Measurements from ENCODE around the gene MAPK8IP2. TPM values are rescaled to one million over a fixed set of nuclear protein-coding genes. Genes with fewer than 3 reads are reported as not detected.

The MAPK8IP2 gene
- total RNA-seq, 1 donor from 2014 or later = not detected

GRCh38 chr22:50579752-50580151 lies 20.8 kb upstream of the MAPK8IP2 start:
- no peak for TF ChIP-seq CTCF (IDR thresholded peaks at IDR 0.05)
- Histone ChIP-seq H3K4me1 (peaks cover 7 to 23% of the 10 kb centered on the region in 2 donors), H3K27ac (no peak overlapping the region), H3K27me3 (peaks cover 5% of the 10 kb centered on the region), H3K9me3 (no peaks in the 10 kb centered on the region), H3K4me3 (no peak overlapping the region), H3K36me3 (peaks cover 0 to 5% of the 10 kb centered on the region in 2 donors)
- no peak for DNase-seq (ENCODE audit: low spot score in 2 of 2)
- intact Hi-C loops (cut with DNase I) = no loop called here

- no peak for TF ChIP-seq CTCF (IDR thresholded peaks at IDR 0.05)
- Histone ChIP-seq H3K36me3 (peaks cover 0 to 5% of the 10 kb centered on the region in 2 donors), H3K4me3 (peak overlapping the region; percentile 65 to 82), H3K4me1 (peaks cover 7 to 23% of the 10 kb centered on the region in 2 donors), H3K9me3 (no peaks in the 10 kb centered on the region), H3K27ac (no peak overlapping the region), H3K27me3 (peaks cover 5% of the 10 kb centered on the region)
- no peak for DNase-seq (ENCODE audit: low spot score in 2 of 2)
- intact Hi-C loops (cut with DNase I) = no loop called here
Measured at GRCh38 chr22:50581031-50581949, 19.3 kb upstream of the MAPK8IP2 start.

GRCh38 chr22:50581950-50582492 lies 18.6 kb upstream of the MAPK8IP2 start:
- DNase-seq (ENCODE audit: low spot score in 2 of 2) = no peak
- intact Hi-C loops (cut with DNase I) = loop anchor here (1.0 to 2.0 kb wide), 4 partner anchors 20 to 74 kb away; partner anchors contain the start of genes ARSA, NCAPH2, SCO2 and SYCE3
- Histone ChIP-seq H3K4me3 (peak overlapping the region; percentile 65 to 82), H3K9me3 (no peaks in the 10 kb centered on the region), H3K4me1 (peaks cover 7 to 23% of the 10 kb centered on the region in 2 donors), H3K27me3 (peaks cover 5% of the 10 kb centered on the region), H3K36me3 (peaks cover 0 to 5% of the 10 kb centered on the region in 2 donors), H3K27ac (peak overlapping the region; percentile 95 to 99)
- no peak for TF ChIP-seq CTCF (IDR thresholded peaks at IDR 0.05)

GRCh38 chr22:50582493-50583293 lies 17.9 kb upstream of the MAPK8IP2 start, which contains the start of gene CHKB:
CHKB (minus strand) TSS chr22:50582849; CDS start chr22:50582781, 68 bp downstream.
- no peak for TF ChIP-seq CTCF (IDR thresholded peaks at IDR 0.05)
- H3K36me3 ChIP-seq = peaks cover 0 to 5% of the 10 kb centered on the region in 2 donors
- H3K4me1 ChIP-seq = peaks cover 7 to 23% of the 10 kb centered on the region in 2 donors
- no peaks in the 10 kb centered on the region for H3K9me3 ChIP-seq
- intact Hi-C loops (cut with DNase I) = loop anchor here (1.0 to 2.0 kb wide), 4 partner anchors 20 to 74 kb away; partner anchors contain the start of genes ARSA, NCAPH2, SCO2 and SYCE3
- peak within 1 kb of the TSS; percentile 65 to 82 for H3K4me3 ChIP-seq
- peaks cover 5% of the 10 kb centered on the region for H3K27me3 ChIP-seq
- H3K27ac ChIP-seq = peak within 1 kb of the TSS; percentile 95 to 99
- peak; percentile 92 to 99 for DNase-seq (ENCODE audit: low spot score in 2 of 2)

- intact Hi-C loops (cut with DNase I) = loop anchor here (2.0 kb wide), 1 partner anchor 45 kb away; the partner anchor contains the start of gene ARSA
- Histone ChIP-seq H3K27me3 (peaks cover under 1% of the 10 kb centered on the region), H3K4me1 (peaks cover 5 to 19% of the 10 kb centered on the region in 2 donors), H3K4me3 (peak overlapping the region; percentile 65 to 82), H3K36me3 (peaks cover 0 to 5% of the 10 kb centered on the region in 2 donors), H3K27ac (peak overlapping the region; percentile 95 to 99), H3K9me3 (no peaks in the 10 kb centered on the region)
- no peak for TF ChIP-seq CTCF (IDR thresholded peaks at IDR 0.05)
- no peak for DNase-seq (ENCODE audit: low spot score in 2 of 2)
Measured at GRCh38 chr22:50583294-50583861, 17.2 kb upstream of the MAPK8IP2 start.

Measured in ascending aorta (tissue), 2 donors.